Activated CD4-positive, alpha-beta T cell treated with anti-CD3 and anti-CD28 coated beads, Interleukin-2, Interleukin-6, amounts not matched to agents 100 ng/mL and 50 ng/mL, durations not matched to agents 16 hours and 8 hours (primary cell): ENCODE results near the gene ADAMTSL5.
"Not testable (repeated sequence)": the region's sequence is repeated elsewhere in the genome, so short reads cannot be mapped to it uniquely, and the experiment has no call there.

ENCODE experiments used
- DNase-seq: peaks from one replicate; pipeline ENCODE4 v3.0.0-alpha.2; 2020

The ADAMTSL5 gene

DNA sequence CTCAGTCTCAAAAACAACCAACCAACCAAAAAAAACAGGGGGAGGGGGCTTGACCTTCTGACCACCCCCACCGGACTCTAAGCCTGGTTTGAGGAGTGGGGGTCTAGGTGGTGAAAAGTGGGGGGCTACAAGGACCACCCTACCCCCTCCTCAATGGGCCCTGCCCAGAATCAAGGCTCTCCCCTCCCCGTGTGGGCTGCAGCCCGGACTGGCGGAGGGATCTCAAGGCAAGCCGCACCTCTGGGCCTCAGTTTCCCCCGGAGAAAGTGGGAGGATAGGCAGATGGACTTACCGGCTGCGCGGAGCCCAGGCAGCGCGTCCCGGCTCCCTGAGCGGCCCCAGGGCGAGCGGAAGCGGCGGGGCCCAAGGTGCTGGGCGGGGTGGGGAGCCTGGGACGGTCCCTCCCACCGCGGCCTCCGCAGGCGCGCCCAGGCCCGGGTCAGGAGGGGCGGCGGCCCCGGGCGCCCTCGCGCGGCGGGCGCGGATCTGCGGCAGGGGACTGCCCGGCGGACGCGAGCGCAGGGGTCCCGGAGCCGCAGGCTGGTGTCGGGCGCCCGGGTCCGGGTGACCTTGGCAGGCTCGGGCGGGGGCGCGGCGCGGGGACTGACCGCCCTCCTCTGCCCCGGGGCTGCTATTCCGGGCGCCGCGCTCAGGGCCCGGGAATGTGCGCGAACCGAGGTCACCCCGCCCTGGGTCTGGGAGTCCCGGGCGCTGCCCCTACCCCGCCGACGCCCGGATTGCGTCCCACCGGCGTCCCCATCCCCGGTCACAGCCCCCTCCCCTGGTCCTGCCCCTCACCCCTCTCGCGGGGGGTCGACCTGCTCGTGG, at the start of gene ADAMTSL5:
ADAMTSL5 (minus strand) TSS at position 349 of the 828 bp plus-strand sequence. CDS start 2,076 bp downstream, outside the sequence.
- peak; percentile 83 for DNase-seq

GRCh38 chr19:1561236-1561842, 48.5 kb upstream of the ADAMTSL5 start:
- no peak for DNase-seq

DNA sequence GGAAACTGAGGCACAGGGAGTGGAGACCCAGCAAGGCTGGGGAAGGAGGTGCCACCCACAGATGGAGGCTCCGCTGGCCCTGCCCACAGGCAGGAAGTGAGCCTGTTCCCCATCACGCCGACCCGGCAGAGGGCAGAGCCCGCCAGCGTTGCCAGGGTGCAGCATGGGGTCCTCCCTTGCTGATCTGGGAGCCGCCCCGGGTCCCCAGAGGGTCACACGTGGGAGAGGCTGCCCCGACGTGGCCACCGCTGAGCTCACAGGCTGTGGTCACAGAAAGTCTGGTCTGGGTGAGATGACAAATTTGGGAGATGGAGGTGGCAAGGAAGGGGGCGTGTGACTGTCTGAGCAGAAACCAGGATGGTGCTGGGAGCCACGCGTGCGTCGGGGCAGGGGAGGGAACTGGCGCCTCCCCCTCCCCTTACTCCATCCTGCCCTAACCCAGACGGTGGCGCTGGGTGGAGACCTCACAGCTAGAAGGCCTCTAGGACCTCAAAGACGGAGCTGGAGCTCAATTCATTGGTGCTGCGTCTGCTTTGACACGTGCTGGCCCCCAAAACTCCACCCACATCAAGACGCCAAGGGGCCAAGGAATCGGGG, 47.6 kb upstream of the ADAMTSL5 start:
- DNase-seq = no peak

- no peak for DNase-seq
Measured at GRCh38 chr19:1558552-1558951, 45.7 kb upstream of the ADAMTSL5 start.

- no peak for DNase-seq
Measured at GRCh38 chr19:1556390-1557070, 43.7 kb upstream of the ADAMTSL5 start.

DNA sequence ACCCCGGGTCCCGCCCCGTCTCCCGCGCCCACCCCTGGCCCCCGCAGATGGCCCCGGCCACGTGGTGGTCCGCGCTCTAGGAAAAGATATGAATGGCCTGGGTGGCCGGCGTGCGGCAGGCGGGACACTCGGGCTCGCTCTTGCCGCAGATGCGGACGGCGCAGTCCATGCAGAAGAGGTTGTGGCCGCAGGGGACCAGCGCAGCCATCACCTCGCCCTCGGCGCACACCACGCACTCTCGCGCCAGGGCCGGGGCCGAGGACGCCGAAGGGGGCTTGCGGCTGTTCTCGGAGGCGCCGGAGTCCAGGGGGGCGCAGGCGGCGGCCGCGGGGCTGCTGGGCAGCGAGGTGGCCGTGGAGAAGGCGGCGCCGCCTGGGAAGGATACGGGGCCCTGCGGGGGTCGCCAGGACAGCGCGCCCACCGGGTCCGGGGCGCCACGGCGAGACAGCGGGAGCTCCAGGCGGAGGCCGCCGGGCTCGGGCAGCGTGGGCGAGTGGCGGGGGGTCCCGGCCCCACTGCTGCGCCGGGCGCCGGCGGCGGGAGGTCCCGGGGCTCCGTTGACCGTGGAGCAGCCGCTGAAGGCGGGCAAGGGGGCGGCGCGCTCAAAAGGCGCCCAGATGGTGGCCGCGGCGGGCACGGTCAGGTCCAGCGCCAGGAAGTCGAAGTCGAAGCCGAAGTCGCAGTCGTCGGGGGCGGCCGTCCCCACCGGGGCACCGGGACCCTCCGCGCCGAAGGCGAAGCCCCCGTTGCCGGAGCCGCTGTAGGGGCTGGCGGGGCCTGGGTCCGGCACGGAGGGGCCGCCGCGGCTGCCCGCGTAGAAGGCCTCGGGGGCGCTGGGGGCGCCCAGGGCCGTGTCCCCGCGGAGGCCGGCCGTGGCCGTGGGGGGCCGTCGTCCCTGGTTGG, 42.9 kb upstream of the ADAMTSL5 start:
- no peak for DNase-seq

DNA sequence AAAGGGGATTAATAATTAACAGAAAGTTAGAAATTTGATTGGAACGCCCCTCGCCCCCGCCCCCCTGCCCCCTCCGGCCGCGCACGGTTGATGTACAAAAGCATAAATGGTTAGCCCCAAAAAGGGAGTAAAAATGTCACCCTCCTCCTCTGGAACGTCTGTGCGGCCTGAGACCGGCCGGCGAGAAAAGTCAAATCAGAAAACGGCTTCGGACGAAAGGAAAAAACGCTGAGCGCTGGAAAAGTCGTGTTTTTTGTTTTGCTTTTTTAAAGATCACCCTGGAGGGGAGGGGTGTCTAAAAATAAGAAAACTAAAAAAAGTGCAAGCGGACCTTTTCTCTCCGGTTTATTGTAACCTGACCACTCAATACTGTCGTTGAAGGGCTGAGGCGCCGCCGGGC, 42.1 kb upstream of the ADAMTSL5 start:
- DNase-seq = no peak

DNA sequence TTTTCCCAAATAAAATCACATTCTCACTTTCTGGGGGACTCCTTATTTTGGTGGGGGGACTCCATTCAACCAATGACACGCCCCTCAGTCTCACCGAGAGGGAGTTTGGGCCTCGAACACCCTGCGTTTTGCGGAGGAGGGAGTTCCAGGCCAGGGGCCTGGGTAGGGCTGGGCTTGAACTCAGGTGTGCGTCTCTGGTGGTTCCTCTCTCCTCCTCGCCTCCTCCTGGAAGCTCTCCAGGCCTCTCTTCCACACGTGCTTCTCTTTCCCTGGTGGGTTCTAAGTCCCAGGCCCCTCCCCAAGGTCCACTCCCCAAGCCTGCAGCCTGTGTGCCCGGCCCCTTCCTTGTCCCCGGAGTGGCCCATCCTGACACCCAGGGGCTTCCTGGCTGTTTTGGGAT, 40.6 kb upstream of the ADAMTSL5 start:
- DNase-seq = no peak

- no peak for DNase-seq
Measured at GRCh38 chr19:1551068-1552040, 38.5 kb upstream of the ADAMTSL5 start.

DNA sequence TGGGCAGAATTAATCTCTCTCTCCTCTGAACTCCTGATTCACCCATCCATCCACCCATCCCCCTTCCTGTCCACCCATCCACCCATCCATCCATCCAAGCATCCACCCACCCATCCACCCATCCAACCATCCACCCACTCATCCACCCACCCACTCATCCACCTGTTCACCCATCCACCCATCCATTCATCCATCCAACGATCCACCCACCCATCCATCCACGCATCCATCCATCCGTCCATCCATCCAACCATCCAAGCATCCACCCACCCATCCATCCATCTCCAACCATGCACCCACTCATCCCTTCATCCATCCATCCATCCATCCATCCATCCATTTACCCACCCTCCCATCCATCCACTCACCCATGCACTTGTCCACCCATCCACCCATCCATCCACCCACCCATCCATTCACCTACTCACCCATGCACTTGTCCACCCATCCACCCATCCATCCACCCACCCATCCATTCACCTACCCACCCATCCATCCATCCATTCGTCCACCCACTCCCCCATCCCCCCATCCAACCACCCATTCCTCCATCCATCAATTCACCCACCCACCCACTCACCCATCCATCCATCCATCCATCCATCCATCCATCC, 36.6 kb upstream of the ADAMTSL5 start:
- no peak for DNase-seq

DNA sequence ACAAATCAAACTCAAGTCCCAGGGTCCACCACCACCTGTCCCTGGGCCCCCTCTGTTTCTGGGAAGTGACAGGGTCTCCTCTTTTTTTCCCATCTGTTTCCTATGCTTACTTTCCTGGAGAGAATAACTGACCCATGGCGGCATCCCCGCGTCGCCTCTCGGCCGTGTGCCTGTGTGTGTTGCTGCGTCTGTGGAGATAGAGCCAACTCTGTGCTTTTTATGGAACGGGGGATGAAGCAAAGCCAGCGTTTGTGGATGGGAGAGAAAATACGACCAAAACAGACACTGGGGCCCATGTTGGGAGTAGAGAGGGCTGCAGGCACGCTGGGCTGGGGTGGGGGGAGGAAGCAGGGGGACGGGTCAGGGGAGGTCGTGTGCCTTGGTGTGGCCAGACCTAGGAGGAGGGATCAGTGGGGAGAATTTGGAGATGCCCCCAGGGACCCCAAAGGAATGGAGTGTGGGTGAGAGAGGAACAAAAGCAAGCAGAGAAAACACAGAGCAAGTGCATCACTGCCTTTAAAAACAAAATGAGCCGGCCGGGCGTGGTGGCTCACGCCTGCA, 27.6 kb upstream of the ADAMTSL5 start:
- DNase-seq = no peak

- not testable (repeated sequence) for DNase-seq
Measured at GRCh38 chr19:1539749-1540148, 26.9 kb upstream of the ADAMTSL5 start.

DNA sequence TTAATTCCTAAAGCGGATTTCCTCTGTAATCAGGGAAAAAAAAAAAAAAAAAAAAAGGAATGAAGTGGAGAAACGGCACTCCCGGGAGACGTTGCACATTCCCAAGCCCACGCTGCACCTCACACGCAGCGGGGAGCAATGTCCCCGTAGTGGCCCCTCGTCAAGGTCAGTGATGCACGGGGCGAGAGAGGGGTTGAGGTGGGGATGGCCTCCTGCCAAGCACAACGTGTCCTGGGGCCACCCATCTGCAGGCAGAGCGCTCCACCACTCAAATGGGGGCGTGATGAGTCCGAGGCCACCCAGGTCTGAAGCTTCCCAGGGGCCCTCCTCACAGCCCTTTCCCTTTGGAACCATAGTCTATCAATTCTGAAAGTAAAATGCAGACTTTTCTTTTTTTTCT, 26.2 kb upstream of the ADAMTSL5 start:
- DNase-seq = no peak

- not testable (repeated sequence) for DNase-seq
Measured at GRCh38 chr19:1535699-1536098, 22.9 kb upstream of the ADAMTSL5 start.

GRCh38 chr19:1534972-1535371, 22.2 kb upstream of the ADAMTSL5 start:
- DNase-seq = no peak

GRCh38 chr19:1533510-1534150, 20.8 kb upstream of the ADAMTSL5 start:
- no peak for DNase-seq

DNA sequence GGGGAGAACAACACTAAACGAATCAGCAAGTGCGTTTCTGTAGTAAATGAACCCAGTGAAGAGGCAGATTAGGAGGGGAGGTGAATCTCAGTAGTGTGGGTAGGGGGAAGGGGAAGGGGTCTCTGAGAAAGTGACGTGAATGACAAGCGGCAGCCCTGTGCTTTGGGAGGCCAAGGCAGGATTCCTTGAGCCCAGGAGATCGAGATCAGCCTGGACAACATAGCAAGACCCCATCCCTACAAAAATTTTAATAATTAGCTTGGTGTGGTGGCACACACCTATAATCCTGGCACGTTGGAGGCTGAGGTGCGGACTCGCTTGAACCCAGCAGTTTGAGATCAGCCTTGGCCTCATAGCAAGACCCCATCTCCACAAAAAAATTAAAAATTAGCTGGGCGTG, 19.2 kb upstream of the ADAMTSL5 start:
- no peak for DNase-seq

GRCh38 chr19:1531587-1531986, 18.8 kb upstream of the ADAMTSL5 start:
- no peak for DNase-seq

GRCh38 chr19:1530856-1531255, 18.0 kb upstream of the ADAMTSL5 start:
- DNase-seq = not testable (repeated sequence)

GRCh38 chr19:1529430-1529816, 16.6 kb upstream of the ADAMTSL5 start:
- DNase-seq = no peak
